GM10266 (cell line): ENCODE measurements around the gene PARD3.

Experiments
- DNase-seq: peaks from one replicate; pipeline ENCODE4 v3.0.0; 2012; ENCODE audit errors: extremely low spot score
- TF ChIP-seq, protein P1 (sequence below): IDR thresholded peaks from 2 replicates; pipeline ENCODE4 v1.5.1; 2012; ENCODE audit warnings: mild to moderate bottlenecking, low read depth; ENCODE audit not compliant: control insufficient read depth, insufficient read depth; ENCODE audit errors: missing control alignments

Gene PARD3

DNA sequence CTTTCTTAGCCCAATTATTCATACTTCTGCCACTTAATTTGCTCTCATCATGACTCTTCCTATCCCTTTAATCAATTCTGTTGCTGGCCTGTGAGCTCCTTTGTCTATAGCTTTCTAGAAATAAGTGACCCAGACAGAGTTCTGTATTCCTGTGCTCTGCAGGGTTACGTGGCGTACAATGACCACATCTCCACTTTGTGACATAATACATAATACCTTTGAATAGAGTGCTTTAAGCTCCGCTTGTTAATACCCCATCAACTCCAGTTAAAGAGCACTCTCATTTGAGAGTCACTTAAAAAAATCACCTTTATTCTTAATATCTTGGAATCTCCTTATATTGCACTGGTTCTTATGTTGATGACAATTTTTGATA lies 619.0 kb downstream of the PARD3 start:
- no peak for DNase-seq
- TF ChIP-seq, protein P1, sequence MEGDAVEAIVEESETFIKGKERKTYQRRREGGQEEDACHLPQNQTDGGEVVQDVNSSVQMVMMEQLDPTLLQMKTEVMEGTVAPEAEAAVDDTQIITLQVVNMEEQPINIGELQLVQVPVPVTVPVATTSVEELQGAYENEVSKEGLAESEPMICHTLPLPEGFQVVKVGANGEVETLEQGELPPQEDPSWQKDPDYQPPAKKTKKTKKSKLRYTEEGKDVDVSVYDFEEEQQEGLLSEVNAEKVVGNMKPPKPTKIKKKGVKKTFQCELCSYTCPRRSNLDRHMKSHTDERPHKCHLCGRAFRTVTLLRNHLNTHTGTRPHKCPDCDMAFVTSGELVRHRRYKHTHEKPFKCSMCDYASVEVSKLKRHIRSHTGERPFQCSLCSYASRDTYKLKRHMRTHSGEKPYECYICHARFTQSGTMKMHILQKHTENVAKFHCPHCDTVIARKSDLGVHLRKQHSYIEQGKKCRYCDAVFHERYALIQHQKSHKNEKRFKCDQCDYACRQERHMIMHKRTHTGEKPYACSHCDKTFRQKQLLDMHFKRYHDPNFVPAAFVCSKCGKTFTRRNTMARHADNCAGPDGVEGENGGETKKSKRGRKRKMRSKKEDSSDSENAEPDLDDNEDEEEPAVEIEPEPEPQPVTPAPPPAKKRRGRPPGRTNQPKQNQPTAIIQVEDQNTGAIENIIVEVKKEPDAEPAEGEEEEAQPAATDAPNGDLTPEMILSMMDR, result no peak

DNA sequence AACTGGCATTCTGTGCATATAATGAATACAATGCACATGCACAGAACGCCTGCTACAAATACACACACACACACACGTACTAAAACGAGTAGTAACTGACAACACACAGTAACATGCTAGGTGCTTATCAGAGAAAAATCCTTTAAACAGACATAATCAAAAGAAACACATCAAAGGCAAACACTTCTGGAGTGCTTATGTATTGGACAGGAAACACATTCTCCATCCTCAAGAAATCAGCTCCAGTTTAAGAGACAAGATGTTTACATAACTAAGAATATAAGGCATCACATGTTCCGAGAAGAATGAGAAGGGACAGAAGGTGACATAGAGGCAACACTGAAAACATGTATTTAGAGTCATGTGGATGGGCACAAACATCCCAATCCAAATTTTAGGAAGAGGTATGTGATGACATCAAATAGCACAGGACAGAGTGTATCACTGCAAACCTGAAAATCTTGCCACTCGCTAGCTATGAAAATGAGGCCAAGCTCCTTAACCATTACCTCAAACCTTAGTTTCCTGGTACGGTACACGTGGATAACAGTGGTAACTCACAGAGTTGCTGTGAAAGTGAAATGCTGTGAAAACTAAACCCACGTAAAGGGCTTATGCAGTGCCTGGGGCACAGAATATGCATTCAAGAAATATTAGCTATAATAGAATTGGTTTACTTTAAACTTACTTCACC lies 619.6 kb downstream of the PARD3 start:
- TF ChIP-seq, protein P1, result no peak
- no peak for DNase-seq

DNA sequence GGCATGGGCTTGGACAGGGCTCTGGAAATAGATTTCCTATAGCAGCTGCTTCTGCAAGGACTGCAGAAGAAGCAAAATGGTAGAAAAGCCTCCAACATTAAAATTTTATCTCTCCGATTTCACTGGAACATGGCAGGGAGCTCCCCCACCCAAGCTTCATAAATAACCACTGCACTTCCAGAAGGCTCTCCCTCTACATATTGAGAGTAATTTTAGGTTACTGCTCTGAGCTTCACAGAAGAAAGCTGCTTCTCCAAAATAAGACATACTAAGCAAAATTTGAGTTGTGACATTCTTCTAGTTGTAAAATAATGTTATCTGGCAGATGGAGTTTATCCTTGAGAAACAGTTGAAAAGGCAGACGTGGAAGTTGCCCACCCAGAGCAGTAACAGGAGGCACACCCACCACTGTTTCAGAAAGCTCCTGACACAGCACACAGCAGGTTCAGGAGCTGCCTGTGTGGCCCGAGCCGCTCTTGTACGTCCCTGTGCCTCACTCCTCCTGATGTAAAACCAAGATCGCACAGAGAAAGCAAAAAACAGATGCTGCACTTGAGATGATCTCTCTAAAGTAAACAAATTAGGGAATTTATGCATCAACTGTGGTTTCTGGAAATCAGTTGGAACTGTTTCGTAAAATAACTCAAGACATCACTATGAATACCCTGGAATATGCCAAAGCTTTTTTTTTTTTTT lies 621.0 kb downstream of the PARD3 start:
- TF ChIP-seq, protein P1, result no peak
- DNase-seq, result no peak

DNA sequence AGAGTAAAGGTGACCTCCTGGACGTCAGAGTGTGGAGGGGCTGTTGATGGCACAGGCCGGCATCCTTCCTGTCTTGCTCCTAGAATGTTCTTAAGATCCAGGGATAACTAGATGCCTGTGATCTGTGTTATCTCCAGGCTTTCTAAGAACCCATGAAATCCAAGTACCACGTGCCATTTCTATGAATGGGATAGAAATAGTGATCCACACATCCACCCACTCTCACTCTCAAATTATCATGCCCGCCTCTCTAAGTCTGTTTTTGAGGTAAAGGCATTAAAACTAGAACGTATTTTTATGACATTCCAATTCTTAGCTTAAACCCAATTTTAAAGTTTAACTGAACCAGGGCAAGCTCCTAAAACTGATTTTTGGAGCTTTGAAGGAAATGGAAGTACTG lies 622.5 kb downstream of the PARD3 start:
- TF ChIP-seq, protein P1, result no peak
- DNase-seq, result no peak

DNA sequence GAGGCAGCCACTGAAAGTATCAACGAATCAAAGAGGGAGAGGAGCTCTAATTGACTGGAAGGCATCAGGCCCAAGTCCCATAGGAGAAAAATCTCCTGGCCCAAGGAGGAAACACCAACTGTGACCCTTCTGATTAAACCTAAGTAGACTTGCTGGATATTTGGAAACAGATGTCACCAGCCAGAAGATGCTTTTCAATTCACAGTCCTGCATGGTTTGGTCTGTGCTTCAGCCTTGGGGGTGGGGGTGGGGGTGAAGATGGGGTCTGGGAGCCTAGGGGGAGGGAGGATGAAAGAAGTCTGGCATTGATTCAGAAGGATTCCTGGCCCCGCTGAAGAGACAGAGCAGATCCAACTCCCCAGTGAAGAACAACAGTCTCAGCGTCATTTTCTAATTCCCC lies 623.7 kb downstream of the PARD3 start:
- no peak for DNase-seq
- TF ChIP-seq, protein P1, result no peak

DNA sequence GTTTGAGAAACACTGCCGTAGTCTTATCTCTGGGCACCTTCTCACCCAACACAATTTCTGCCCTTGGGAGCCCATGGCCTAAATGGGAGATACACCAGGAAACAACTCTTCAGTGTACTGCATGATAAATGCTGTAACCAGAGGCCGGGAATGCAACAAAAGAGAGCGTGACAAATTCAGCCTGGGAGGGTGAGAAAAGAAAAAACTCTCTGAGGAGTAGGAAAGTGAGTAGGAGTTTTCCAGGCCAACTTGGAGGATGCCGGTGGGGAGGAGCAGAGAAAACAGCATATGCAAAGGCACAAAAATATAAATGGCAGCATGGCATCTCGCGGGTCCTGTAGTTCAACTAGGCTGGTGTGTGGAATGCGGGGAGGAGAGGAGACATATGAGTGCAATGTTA lies 624.5 kb downstream of the PARD3 start:
- no peak for DNase-seq
- TF ChIP-seq, protein P1, result no peak

DNA sequence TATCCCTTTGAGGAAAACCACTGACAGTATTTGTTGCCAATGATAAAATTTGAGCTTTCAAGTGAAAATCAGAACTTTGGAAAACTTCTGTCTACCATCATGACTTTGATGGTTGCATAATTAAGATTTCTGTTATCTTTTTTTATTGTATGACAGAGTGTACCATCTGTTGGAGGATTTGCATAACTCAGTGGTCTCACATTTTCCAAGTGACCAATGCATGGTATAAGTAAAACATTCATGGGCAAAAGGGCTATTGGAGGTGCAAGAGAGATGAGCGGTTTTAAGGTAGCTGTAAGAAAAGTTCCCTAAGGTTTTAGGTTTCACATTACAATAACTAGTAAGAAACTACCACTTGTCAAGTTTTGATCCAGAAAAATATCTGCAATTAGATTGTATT lies 625.3 kb downstream of the PARD3 start:
- no peak for DNase-seq
- TF ChIP-seq, protein P1, result no peak
